Mucosa of descending colon (tissue), 3 donors: ENCODE results near the gene ZNF423. TPM values are rescaled to one million over a fixed set of nuclear protein-coding genes. Genes with fewer than 3 reads are reported as not detected.

Experiments
- ATAC-seq: fragments of 200-7000 bp; cut with Tn5 transposase; one replicate; pipeline ENCODE4 v1.9.1; 2020; ENCODE audit warnings: mild to moderate bottlenecking, moderate library complexity
- DNase-seq, 3 donors: peaks; one replicate each; pipeline ENCODE4 v3.0.0-alpha.2; 2020
- H3K36me3 ChIP-seq: fragments of 200-600 bp; one replicate; pipeline ENCODE4 v1.8.0; 2021; ENCODE audit warnings: low read depth, mild to moderate bottlenecking
- H3K4me1 ChIP-seq: fragments of 200-600 bp; one replicate; pipeline ENCODE4 v1.8.0; 2021; ENCODE audit warnings: low read depth, mild to moderate bottlenecking
- H3K4me3 ChIP-seq: fragments of 200-600 bp; one replicate; pipeline ENCODE4 v1.8.0; 2021; ENCODE audit warnings: mild to moderate bottlenecking
- H3K9me3 ChIP-seq: fragments of 200-600 bp; one replicate; pipeline ENCODE4 v1.8.0; 2021; ENCODE audit warnings: mild to moderate bottlenecking
- CTCF ChIP-seq: fragments of 200-600 bp; IDR thresholded peaks from one replicate; pipeline ENCODE4 v1.8.0; 2022; ENCODE audit warnings: antibody characterized with exemption, mild to moderate bottlenecking
- intact Hi-C, 2 donors: fragments of 100-400 bp; cut with DNase I in 1 of 2; cut with micrococcal nuclease in 1 of 2; formaldehyde crosslinking; loops; one replicate each; pipeline versions ENCODE4 v1.11.0 to v1.11.1; 2022; cut with DNase I, micrococcal nuclease
- total RNA-seq, 3 donors: library from RNA; stranded (reverse); fragmentation: NEBNext Ultra II Directional in 2 of 3; extraction: Animal tissue kit (Norgen Biotek cat#: 25700) in 2 of 3; gene quantifications; one replicate each; pipeline versions ENCODE4 v1.2.1 to v1.2.4, GENCODE V29; 2021 to 2023
- donor health status: DM: no; HTN: no; CAD: no; lungs with moderate emphysema.
- donor health status: DM: no; HTN: no; CAD: no.
- donor health status: DM: no; HTN: yes; CAD: no.

ZNF423 gene
- total RNA-seq, 3 donors from 2014 or later: 6.7 to 11.6 (median 11.0) TPM

GRCh38 chr16:49443576-49443975 lies 412.3 kb downstream of the ZNF423 start:
- intact Hi-C loops: no loop called here
- TF ChIP-seq CTCF: no peak

GRCh38 chr16:49442805-49443204 lies 413.1 kb downstream of the ZNF423 start:
- DNase-seq: no peak
- no peaks in the 10 kb centered on the region for H3K36me3 ChIP-seq
- no peak for ATAC-seq
- intact Hi-C loops: no loop called here
- no peak overlapping the region for H3K4me3 ChIP-seq
- TF ChIP-seq CTCF: no peak
- no peaks in the 10 kb centered on the region for H3K4me1 ChIP-seq
- no peaks in the 10 kb centered on the region for H3K9me3 ChIP-seq

More at GRCh38 chr16:49443576-49443975, 412.3 kb downstream of the ZNF423 start:
- no peak for DNase-seq
- H3K36me3 ChIP-seq: no peaks in the 10 kb centered on the region
- H3K4me1 ChIP-seq: no peaks in the 10 kb centered on the region
- ATAC-seq: no peak
- no peak overlapping the region for H3K4me3 ChIP-seq
- no peaks in the 10 kb centered on the region for H3K9me3 ChIP-seq

- H3K4me3 ChIP-seq: no peak overlapping the region
- H3K4me1 ChIP-seq: no peaks in the 10 kb centered on the region
- intact Hi-C loops: no loop called here
- no peak for TF ChIP-seq CTCF
- no peaks in the 10 kb centered on the region for H3K36me3 ChIP-seq
- H3K9me3 ChIP-seq: no peaks in the 10 kb centered on the region
- ATAC-seq (peak; percentile 83), DNase-seq (peak; percentile 54 to 73 (median 64))
Observed at GRCh38 chr16:49441366-49441780, 414.5 kb downstream of the ZNF423 start.

- no peak for TF ChIP-seq CTCF
- Histone ChIP-seq H3K36me3 (no peaks in the 10 kb centered on the region), H3K4me1 (no peaks in the 10 kb centered on the region), H3K4me3 (no peak overlapping the region), H3K9me3 (no peaks in the 10 kb centered on the region)
- ATAC-seq: no peak
- intact Hi-C loops: no loop called here
- DNase-seq: no peak
Observed at GRCh38 chr16:49440156-49441065, 415.5 kb downstream of the ZNF423 start.

GRCh38 chr16:49439676-49440075 lies 416.2 kb downstream of the ZNF423 start:
- intact Hi-C loops: no loop called here
- Histone ChIP-seq H3K4me1 (no peaks in the 10 kb centered on the region), H3K36me3 (no peaks in the 10 kb centered on the region), H3K9me3 (no peaks in the 10 kb centered on the region), H3K4me3 (no peak overlapping the region)
- TF ChIP-seq CTCF: no peak
- ATAC-seq (no peak), DNase-seq (no peak)
